ENCODE results near the gene CD274. TPM values are rescaled to one million over a fixed set of nuclear protein-coding genes. Genes with fewer than 3 reads are reported as not detected.
A peak's percentile ranks its signal among the peaks of the same experiment; 100 is the strongest.
"Not testable (repeated sequence)": the region's sequence is repeated elsewhere in the genome, so short reads cannot be mapped to it uniquely, and the experiment has no call there.

The CD274 gene
- total RNA-seq, 4 donors from 2014 or later = 0.80 to 2.9 (median 1.2) TPM; not detected in 1

DNA sequence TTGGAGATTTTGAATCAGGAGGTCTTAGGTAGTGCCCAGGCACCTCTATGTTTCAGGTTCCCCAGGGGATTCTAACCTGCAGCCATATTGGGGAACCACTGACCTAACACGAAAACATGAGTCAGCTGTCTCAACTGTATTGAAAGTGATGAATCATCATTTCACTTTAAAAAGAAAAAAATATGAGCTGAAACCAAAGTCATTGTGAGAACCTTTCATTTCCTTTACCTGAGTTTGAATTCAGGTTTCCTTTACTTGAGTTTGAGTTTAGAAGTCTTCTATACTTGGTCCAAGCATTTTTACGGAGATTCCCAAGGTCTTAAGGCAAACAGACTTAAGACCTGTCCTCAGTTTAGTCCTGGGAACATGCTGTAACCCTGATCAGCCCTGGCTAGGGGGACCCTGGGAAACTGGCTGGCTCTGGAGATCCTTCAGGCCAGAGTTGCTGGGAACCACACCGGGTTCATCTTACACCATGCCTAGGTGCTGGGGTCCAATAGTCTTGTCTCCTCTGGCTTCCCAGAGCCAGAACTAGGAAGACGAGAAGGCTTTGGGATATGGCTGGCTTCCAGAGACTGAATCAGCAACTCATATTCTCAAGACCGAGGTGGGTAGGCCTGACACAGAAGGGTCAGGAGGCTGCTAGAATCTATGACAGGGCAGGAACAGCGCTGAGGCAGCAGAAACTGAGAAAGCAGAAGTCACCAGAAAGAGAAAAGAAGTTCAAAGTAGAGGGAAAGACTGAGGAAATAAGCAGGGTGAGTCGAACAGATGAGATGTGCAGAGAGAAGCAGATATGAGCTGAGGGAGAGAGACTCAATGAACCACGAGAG lies 43.6 kb downstream of the CD274 start:
- in situ Hi-C loops (cut with MboI; ENCODE audit: low pct_ligation_motif_present in 1 of 4, low pct_unique_long_range_greater_than_20kb in 1 of 4, low sequenced_read_pairs in 3 of 4) = no loop called here
- peak overlapping the region; percentile 11 to 64 (median 52) for H3K27ac ChIP-seq

DNA sequence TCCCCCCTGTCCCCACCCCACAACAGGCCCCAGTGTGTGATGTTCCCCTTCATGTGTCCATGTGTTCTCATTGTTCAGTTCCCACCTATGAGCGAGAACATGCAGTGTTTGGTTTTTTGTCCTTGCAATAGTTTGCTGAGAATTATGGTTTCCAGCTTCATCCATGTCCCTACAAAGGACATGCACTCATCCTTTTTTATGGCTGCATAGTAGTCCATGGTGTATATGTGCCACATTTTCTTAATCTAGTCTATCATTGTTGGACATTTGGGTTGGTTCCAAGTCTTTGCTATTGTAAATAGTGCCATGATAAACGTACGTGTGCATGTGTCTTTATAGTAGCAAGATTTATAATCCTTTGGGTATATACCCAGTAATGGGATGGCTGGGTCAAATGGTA lies 44.4 kb downstream of the CD274 start:
- in situ Hi-C loops (cut with MboI; ENCODE audit: low pct_ligation_motif_present in 1 of 4, low pct_unique_long_range_greater_than_20kb in 1 of 4, low sequenced_read_pairs in 3 of 4); H3K4me1 ChIP-seq; H3K36me3 ChIP-seq; H3K4me3 ChIP-seq; H3K27ac ChIP-seq; DNase-seq; H3K27me3 ChIP-seq; H3K9me3 ChIP-seq: not testable (repeated sequence)
- intact Hi-C loops (cut with DNase I; ENCODE audit: low total_unique reads) = loop anchor here (5.0 kb wide), 1 partner anchor 447 kb away; no protein-coding TSS in a partner anchor
- WGBS, 2 donors (ENCODE audit: low coverage in 1 of 2) = 62 to 67% methylated on average over 3 of the region's 3 CpGs

More for the DNA sequence above, 43.6 kb downstream of the CD274 start:
- Histone ChIP-seq H3K27me3 (no peaks in the 10 kb centered on the region), H3K4me1 (no peaks in the 10 kb centered on the region), H3K36me3 (no peaks in the 10 kb centered on the region), H3K4me3 (no peak overlapping the region), H3K9me3 (no peaks in the 10 kb centered on the region)
- peak; percentile 29 for DNase-seq
- TF ChIP-seq CTCF (IDR thresholded peaks at IDR 0.05) = no peak
- TF ChIP-seq EP300 (IDR thresholded peaks at IDR 0.05; ENCODE audit: low read depth) = no peak
- TF ChIP-seq POLR2A (IDR thresholded peaks at IDR 0.05) = no peak
- TF ChIP-seq POLR2AphosphoS5 (IDR thresholded peaks at IDR 0.05) = no peak
- intact Hi-C loops (cut with DNase I; ENCODE audit: low total_unique reads) = loop anchor here (5.0 kb wide), 1 partner anchor 447 kb away; no protein-coding TSS in a partner anchor
- 56 to 64% methylated on average over 7 to 8 of the region's 8 CpGs for WGBS, 2 donors (ENCODE audit: low coverage in 1 of 2)

GRCh38 chr9:5499157-5499556 lies 48.8 kb downstream of the CD274 start:
- no peaks in the 10 kb centered on the region for H3K36me3 ChIP-seq
- H3K9me3 ChIP-seq = no peaks in the 10 kb centered on the region
- 89 to 97% methylated on average over 1 of the region's 1 CpG for WGBS, 2 donors (ENCODE audit: low coverage in 1 of 2)
- H3K27ac ChIP-seq = no peak overlapping the region
- no peak for DNase-seq
- intact Hi-C loops (cut with DNase I; ENCODE audit: low total_unique reads) (no loop called here), in situ Hi-C loops (cut with MboI; ENCODE audit: low pct_ligation_motif_present in 1 of 4, low pct_unique_long_range_greater_than_20kb in 1 of 4, low sequenced_read_pairs in 3 of 4) (no loop called here)
- H3K4me3 ChIP-seq = no peak overlapping the region
- H3K27me3 ChIP-seq = no peaks in the 10 kb centered on the region
- no peaks in the 10 kb centered on the region for H3K4me1 ChIP-seq
- no peak for TF ChIP-seq POLR2A (IDR thresholded peaks at IDR 0.05)
- no peak for TF ChIP-seq POLR2AphosphoS5 (IDR thresholded peaks at IDR 0.05)
- TF ChIP-seq CTCF (IDR thresholded peaks at IDR 0.05) = no peak
- no peak for TF ChIP-seq EP300 (IDR thresholded peaks at IDR 0.05; ENCODE audit: low read depth)

- Histone ChIP-seq H3K36me3 (no peaks in the 10 kb centered on the region), H3K27me3 (no peaks in the 10 kb centered on the region), H3K27ac (no peak overlapping the region), H3K9me3 (no peaks in the 10 kb centered on the region), H3K4me1 (no peaks in the 10 kb centered on the region), H3K4me3 (no peak overlapping the region)
- TF ChIP-seq EP300 (IDR thresholded peaks at IDR 0.05; ENCODE audit: low read depth) = no peak
- no peak for TF ChIP-seq CTCF (IDR thresholded peaks at IDR 0.05)
- TF ChIP-seq POLR2A (IDR thresholded peaks at IDR 0.05) = no peak
- no peak for TF ChIP-seq POLR2AphosphoS5 (IDR thresholded peaks at IDR 0.05)
- in situ Hi-C loops (cut with MboI; ENCODE audit: low pct_ligation_motif_present in 1 of 4, low pct_unique_long_range_greater_than_20kb in 1 of 4, low sequenced_read_pairs in 3 of 4) (no loop called here), intact Hi-C loops (cut with DNase I; ENCODE audit: low total_unique reads) (no loop called here)
- WGBS, 2 donors (ENCODE audit: low coverage in 1 of 2) = 60 to 83% methylated on average over 1 to 4 of the region's 4 CpGs
- no peak for DNase-seq
These were observed 49.6 kb downstream of the CD274 start for GRCh38 chr9:5499889-5500398.

Measured in transverse colon (tissue), 4 donors.